Astrocyte of the cerebellum (primary cell): Measurements from ENCODE around the gene CLDN6.

Experiments used
- DNase-seq: peaks from one replicate; pipeline ENCODE4 v3.0.0-alpha.2; 2011; ENCODE audit warnings: low read depth
- H3K4me3 ChIP-seq: 2 replicates; pipeline ENCODE4 v1.5.1; 2011; ENCODE audit warnings: mild to moderate bottlenecking, low read depth, low read length, moderate library complexity
- in situ Hi-C: cut with HindIII; loops from 2 replicates; pipeline ENCODE4 v1.10.0; 2017; ENCODE audit warnings: low sequenced_read_pairs
- TF ChIP-seq, protein P1 (sequence below): IDR thresholded peaks from 2 replicates; pipeline ENCODE4 v1.5.1; 2012; ENCODE audit warnings: low read length, low read depth, moderate library complexity, mild to moderate bottlenecking; ENCODE audit errors: missing control alignments

The CLDN6 gene

GRCh38 chr16:2976673-2977072 is 41.3 kb downstream of the CLDN6 start:
- TF ChIP-seq, protein P1, sequence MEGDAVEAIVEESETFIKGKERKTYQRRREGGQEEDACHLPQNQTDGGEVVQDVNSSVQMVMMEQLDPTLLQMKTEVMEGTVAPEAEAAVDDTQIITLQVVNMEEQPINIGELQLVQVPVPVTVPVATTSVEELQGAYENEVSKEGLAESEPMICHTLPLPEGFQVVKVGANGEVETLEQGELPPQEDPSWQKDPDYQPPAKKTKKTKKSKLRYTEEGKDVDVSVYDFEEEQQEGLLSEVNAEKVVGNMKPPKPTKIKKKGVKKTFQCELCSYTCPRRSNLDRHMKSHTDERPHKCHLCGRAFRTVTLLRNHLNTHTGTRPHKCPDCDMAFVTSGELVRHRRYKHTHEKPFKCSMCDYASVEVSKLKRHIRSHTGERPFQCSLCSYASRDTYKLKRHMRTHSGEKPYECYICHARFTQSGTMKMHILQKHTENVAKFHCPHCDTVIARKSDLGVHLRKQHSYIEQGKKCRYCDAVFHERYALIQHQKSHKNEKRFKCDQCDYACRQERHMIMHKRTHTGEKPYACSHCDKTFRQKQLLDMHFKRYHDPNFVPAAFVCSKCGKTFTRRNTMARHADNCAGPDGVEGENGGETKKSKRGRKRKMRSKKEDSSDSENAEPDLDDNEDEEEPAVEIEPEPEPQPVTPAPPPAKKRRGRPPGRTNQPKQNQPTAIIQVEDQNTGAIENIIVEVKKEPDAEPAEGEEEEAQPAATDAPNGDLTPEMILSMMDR: no peak
- DNase-seq: no peak
- no peak overlapping the region for H3K4me3 ChIP-seq
- in situ Hi-C loops: no loop called here

- TF ChIP-seq, protein P1: no peak
- no peak for DNase-seq
- in situ Hi-C loops: no loop called here
- no peak overlapping the region for H3K4me3 ChIP-seq
Observed at GRCh38 chr16:2976201-2976600, 41.8 kb downstream of the CLDN6 start.

GRCh38 chr16:2975161-2975795 is 42.7 kb downstream of the CLDN6 start:
- no peak overlapping the region for H3K4me3 ChIP-seq
- in situ Hi-C loops: no loop called here
- TF ChIP-seq, protein P1: no peak
- no peak for DNase-seq

GRCh38 chr16:2974319-2975056 is 43.5 kb downstream of the CLDN6 start:
- no peak overlapping the region for H3K4me3 ChIP-seq
- in situ Hi-C loops: no loop called here
- TF ChIP-seq, protein P1: no peak
- DNase-seq: no peak

GRCh38 chr16:2973605-2974318 is 44.2 kb downstream of the CLDN6 start:
- TF ChIP-seq, protein P1: no peak
- no peak overlapping the region for H3K4me3 ChIP-seq
- in situ Hi-C loops: no loop called here
- no peak for DNase-seq

GRCh38 chr16:2973093-2973492 is 44.9 kb downstream of the CLDN6 start:
- DNase-seq: no peak
- no peak overlapping the region for H3K4me3 ChIP-seq
- in situ Hi-C loops: no loop called here
- TF ChIP-seq, protein P1: no peak
